ENCODE results near the gene PCDHGA1. TPM values are rescaled to one million over a fixed set of nuclear protein-coding genes. Genes with fewer than 3 reads are reported as not detected.

Gene PCDHGA1
- total RNA-seq, 4 donors from 2014 or later: 0.65 to 0.97 (median 0.71) TPM

- H3K36me3 ChIP-seq: peaks cover 0 to 33% of the 10 kb centered on the region in 2 donors
- no peaks in the 10 kb centered on the region for H3K27me3 ChIP-seq
- H3K4me3 ChIP-seq: peak overlapping the region in 3 of 4 donors; percentile 9 to 29 (median 23)
- peak overlapping the region; percentile 77 to 92 (median 88) for H3K27ac ChIP-seq
- H3K4me1 ChIP-seq: peaks cover 49 to 58% of the 10 kb centered on the region in 2 donors
- ATAC-seq (peak; percentile 80 to 86), DNase-seq (peak; percentile 89 to 95)
- in situ Hi-C loops (cut with MboI; ENCODE audit: low sequenced_read_pairs in 4 of 4) (loop anchor here in 3 of 4 donors (5.0 to 25.0 kb wide), 7 partner anchors 39 to 849 kb away; partner anchors contain the start of genes PCDHB12 (in 2 of the 3), PCDHB13 (in 2 of the 3), PCDHB14 (in 2 of the 3) and TAF7 (in 2 of the 3)), intact Hi-C loops (cut with DNase I; ENCODE audit: low total_unique reads) (loop anchor here (1.0 to 2.0 kb wide), 4 partner anchors 36 to 240 kb away; partner anchors contain the start of gene TAF7)
- H3K9me3 ChIP-seq: no peaks in the 10 kb centered on the region
- TF ChIP-seq CTCF (IDR thresholded peaks at IDR 0.05 in 4 of 5, conservative IDR thresholded peaks at IDR 0.05 in 1 of 5) (peak; percentile 84 to 92 (median 88)), POLR2A (IDR thresholded peaks at IDR 0.05) (peak; percentile 31 to 58)
These were observed 230.6 kb downstream of the PCDHGA1 start for GRCh38 chr5:141560725-141561483.

Other genes with a start within 250 kb of the PCDHGA1 start
- gene PCDHB2, start 235.9 kb upstream of the PCDHGA1 start, total RNA-seq: 1 to 10 TPM in 2 of 4 donors, under 1 TPM in 2; 0.71 to 1.7 (median 1.2) TPM
- under 1 TPM in 3 of 4 donors, not detected in 1; 0.61 to 0.72 (median 0.71) TPM for gene PCDHB3, start 230.0 kb upstream of the PCDHGA1 start, total RNA-seq
- gene PCDHB4, start 208.7 kb upstream of the PCDHGA1 start, total RNA-seq: 1 to 10 TPM in 3 of 4 donors, under 1 TPM in 1; 1.00 to 3.0 (median 1.8) TPM
- 1 to 10 TPM in 1 of 4 donors, under 1 TPM in 3; 0.38 to 1.5 (median 0.91) TPM for gene PCDHB5, start 195.3 kb upstream of the PCDHGA1 start, total RNA-seq
- under 1 TPM in 3 of 4 donors, not detected in 1; 0.09 to 0.46 (median 0.19) TPM for gene PCDHB6, start 180.5 kb upstream of the PCDHGA1 start, total RNA-seq
- gene PCDHB7, start 157.9 kb upstream of the PCDHGA1 start, total RNA-seq: under 1 TPM; 0.07 to 0.75 (median 0.20) TPM
- under 1 TPM in 2 of 4 donors, not detected in 2; 0.16 to 0.20 TPM for gene PCDHB8, start 152.7 kb upstream of the PCDHGA1 start, total RNA-seq
- gene PCDHB16, start 148.1 kb upstream of the PCDHGA1 start, total RNA-seq: 1 to 10 TPM in 3 of 4 donors, under 1 TPM in 1; 0.87 to 2.5 (median 1.7) TPM
- gene PCDHB9, start 143.4 kb upstream of the PCDHGA1 start, total RNA-seq: 1 to 10 TPM in 1 of 4 donors, under 1 TPM in 3; 0.15 to 3.0 (median 0.71) TPM
- under 1 TPM; 0.23 to 0.61 (median 0.54) TPM for gene PCDHB10, start 138.2 kb upstream of the PCDHGA1 start, total RNA-seq
- 1 to 10 TPM in 1 of 4 donors, under 1 TPM in 3; 0.05 to 1.1 (median 0.53) TPM for gene PCDHB11, start 130.9 kb upstream of the PCDHGA1 start, total RNA-seq
- gene PCDHB12, start 121.8 kb upstream of the PCDHGA1 start, total RNA-seq: 1 to 10 TPM in 1 of 4 donors, under 1 TPM in 3; 0.41 to 1.1 (median 0.59) TPM
- 1 to 10 TPM in 1 of 4 donors, under 1 TPM in 3; 0.40 to 2.1 (median 0.69) TPM for gene PCDHB13, start 116.6 kb upstream of the PCDHGA1 start, total RNA-seq
- 1 to 10 TPM in 1 of 4 donors, under 1 TPM in 3; 0.62 to 1.9 (median 0.76) TPM for gene PCDHB14, start 107.2 kb upstream of the PCDHGA1 start, total RNA-seq
- gene PCDHB15, start 85.1 kb upstream of the PCDHGA1 start, total RNA-seq: 1 to 10 TPM in 1 of 4 donors, under 1 TPM in 3; 0.33 to 1.2 (median 0.52) TPM
- under 1 TPM in 1 of 4 donors, not detected in 3; 0.49 TPM for gene SLC25A2, start 26.5 kb upstream of the PCDHGA1 start, total RNA-seq
- gene TAF7, start 9.7 kb upstream of the PCDHGA1 start, total RNA-seq: 10 to 100 TPM; 60.9 to 91.2 (median 79.8) TPM
- gene PCDHGA2, start 8.2 kb downstream of the PCDHGA1 start, total RNA-seq: 1 to 10 TPM in 2 of 4 donors, under 1 TPM in 2; 0.66 to 1.5 (median 1.2) TPM
- 1 to 10 TPM; 1.5 to 2.8 (median 2.0) TPM for gene PCDHGA3, start 13.3 kb downstream of the PCDHGA1 start, total RNA-seq
- 1 to 10 TPM in 1 of 4 donors, under 1 TPM in 3; 0.20 to 1.1 (median 0.74) TPM for gene PCDHGB1, start 19.6 kb downstream of the PCDHGA1 start, total RNA-seq
- 1 to 10 TPM; 1.3 to 5.4 (median 1.5) TPM for gene PCDHGA4, start 24.5 kb downstream of the PCDHGA1 start, total RNA-seq
- 1 to 10 TPM in 3 of 4 donors, under 1 TPM in 1; 0.55 to 3.4 (median 1.9) TPM for gene PCDHGB2, start 29.5 kb downstream of the PCDHGA1 start, total RNA-seq
- 1 to 10 TPM in 2 of 4 donors, under 1 TPM in 2; 0.07 to 1.8 (median 0.93) TPM for gene PCDHGA5, start 33.6 kb downstream of the PCDHGA1 start, total RNA-seq
- gene PCDHGB3, start 39.7 kb downstream of the PCDHGA1 start, total RNA-seq: 1 to 10 TPM in 3 of 4 donors, under 1 TPM in 1; 0.29 to 2.0 (median 1.2) TPM
- gene PCDHGA6, start 43.4 kb downstream of the PCDHGA1 start, total RNA-seq: 1 to 10 TPM in 3 of 4 donors, under 1 TPM in 1; 0.83 to 1.6 (median 1.6) TPM
- 1 to 10 TPM; 1.3 to 2.4 (median 1.9) TPM for gene PCDHGA7, start 52.2 kb downstream of the PCDHGA1 start, total RNA-seq
- gene PCDHGB4, start 57.2 kb downstream of the PCDHGA1 start, total RNA-seq: 1 to 10 TPM in 3 of 4 donors, under 1 TPM in 1; 0.88 to 2.1 (median 1.3) TPM
- 1 to 10 TPM in 2 of 4 donors, under 1 TPM in 2; 0.82 to 1.8 (median 1.2) TPM for gene PCDHGA8, start 62.1 kb downstream of the PCDHGA1 start, total RNA-seq
- 1 to 10 TPM; 3.0 to 6.3 (median 4.4) TPM for gene PCDHGB5, start 67.4 kb downstream of the PCDHGA1 start, total RNA-seq
- gene PCDHGA9, start 72.3 kb downstream of the PCDHGA1 start, total RNA-seq: 1 to 10 TPM in 3 of 4 donors, under 1 TPM in 1; 0.95 to 4.0 (median 1.5) TPM
- gene PCDHGB6, start 77.5 kb downstream of the PCDHGA1 start, total RNA-seq: 1 to 10 TPM; 1.4 to 4.6 (median 2.9) TPM
- gene PCDHGA10, start 82.5 kb downstream of the PCDHGA1 start, total RNA-seq: 1 to 10 TPM in 3 of 4 donors, under 1 TPM in 1; 0.80 to 2.4 (median 1.2) TPM
- 1 to 10 TPM; 3.0 to 5.7 (median 3.3) TPM for gene PCDHGB7, start 87.2 kb downstream of the PCDHGA1 start, total RNA-seq
- 1 to 10 TPM; 1.2 to 3.3 (median 1.3) TPM for gene PCDHGA11, start 90.5 kb downstream of the PCDHGA1 start, total RNA-seq
- 1 to 10 TPM; 1.1 to 5.4 (median 1.7) TPM for gene PCDHGA12, start 100.0 kb downstream of the PCDHGA1 start, total RNA-seq
- 10 to 100 TPM; 11.8 to 14.5 (median 13.8) TPM for gene PCDHGC3, start 145.5 kb downstream of the PCDHGA1 start, total RNA-seq
- 10 to 100 TPM in 1 of 4 donors, 1 to 10 TPM in 1, under 1 TPM in 1, not detected in 1; 0.31 to 20.4 (median 1.7) TPM for gene PCDHGC4, start 154.5 kb downstream of the PCDHGA1 start, total RNA-seq
- 1 to 10 TPM in 1 of 4 donors, under 1 TPM in 2, not detected in 1; 0.16 to 1.5 (median 0.36) TPM for gene PCDHGC5, start 158.6 kb downstream of the PCDHGA1 start, total RNA-seq